OCI-LY1 (cell line): Measurements from ENCODE around the gene CCR5AS.

Experiments
- H2AFZ ChIP-seq: fragments of 200-600 bp; sonication (generic), shearing (Covaris generic); 2 replicates; pipeline ENCODE4 v1.6.0; 2014; ENCODE audit warnings: antibody characterized with exemption, mild to moderate bottlenecking, low read length
- H3F3A ChIP-seq: fragments of 200-600 bp; sonication (generic), shearing (Covaris generic); 2 replicates; pipeline ENCODE4 v1.6.0; 2014; ENCODE audit warnings: mild to moderate bottlenecking, antibody characterized with exemption, low read length, moderate library complexity; ENCODE audit not compliant: insufficient read depth
- H3K27ac ChIP-seq: fragments of 200-600 bp; sonication (generic); 2 replicates; pipeline ENCODE4 v1.5.1; 2014; ENCODE audit warnings: low read length, mixed run types, mild to moderate bottlenecking, low read depth; ENCODE audit not compliant: poor library complexity, severe bottlenecking
- H3K27me3 ChIP-seq: fragments of 200-600 bp; sonication (generic); 2 replicates; pipeline ENCODE4 v1.6.0; 2014; ENCODE audit warnings: antibody characterized with exemption, mild to moderate bottlenecking, low read length, moderate library complexity; ENCODE audit not compliant: insufficient read depth
- H3K36me3 ChIP-seq: fragments of 200-600 bp; sonication (generic); 2 replicates; pipeline ENCODE4 v1.6.1; 2014; ENCODE audit warnings: mild to moderate bottlenecking, antibody characterized with exemption, low read length, moderate library complexity, mixed read lengths; ENCODE audit not compliant: insufficient read depth
- H3K4me1 ChIP-seq: fragments of 200-600 bp; sonication (generic); 2 replicates; pipeline ENCODE4 v1.5.1; 2014; ENCODE audit warnings: mild to moderate bottlenecking, low read length, moderate library complexity; ENCODE audit not compliant: insufficient read depth, severe bottlenecking
- H3K4me2 ChIP-seq: fragments of 200-600 bp; sonication (generic), shearing (Covaris generic); 2 replicates; pipeline ENCODE4 v1.6.1; 2014; ENCODE audit warnings: low read length
- H3K4me3 ChIP-seq: fragments of 200-600 bp; sonication (generic); 2 replicates; pipeline ENCODE4 v1.5.1; 2014; ENCODE audit warnings: low read length, low read depth, mild to moderate bottlenecking, mixed read lengths; ENCODE audit not compliant: poor library complexity, severe bottlenecking
- H3K79me2 ChIP-seq: fragments of 200-600 bp; shearing (Covaris generic); 2 replicates; pipeline ENCODE4 v1.6.1; 2016; ENCODE audit warnings: mixed run types, low read length, mixed read lengths; ENCODE audit not compliant: insufficient read depth
- H3K9ac ChIP-seq: fragments of 200-600 bp; sonication (generic), shearing (Covaris generic); 2 replicates; pipeline ENCODE4 v1.6.1; 2014; ENCODE audit warnings: mild to moderate bottlenecking, low read length, mixed read lengths
- H3K9me2 ChIP-seq: fragments of 200-600 bp; sonication (generic), shearing (Covaris generic); 2 replicates; pipeline ENCODE4 v1.6.1; 2014; ENCODE audit warnings: low read depth, mild to moderate bottlenecking, low read length, mixed read lengths
- H3K9me3 ChIP-seq: fragments of 200-600 bp; shearing (Covaris generic); 2 replicates; pipeline ENCODE4 v1.6.1; 2014; ENCODE audit warnings: low read length, mixed read lengths
- H4K20me1 ChIP-seq: fragments of 200-600 bp; sonication (generic), shearing (Covaris generic); 2 replicates; pipeline ENCODE4 v1.6.0; 2016; ENCODE audit warnings: mild to moderate bottlenecking, low read length; ENCODE audit not compliant: insufficient read depth
- CTCF ChIP-seq: fragments of 200-600 bp; sonication (generic), shearing (Covaris generic); IDR thresholded peaks from 2 replicates; pipeline ENCODE4 v1.5.1; 2017; ENCODE audit warnings: mild to moderate bottlenecking, antibody characterized with exemption, low read length, moderate library complexity, mixed read lengths
- EZH2 ChIP-seq: fragments of 200-600 bp; sonication (generic), shearing (Covaris generic); IDR thresholded peaks from 2 replicates; pipeline ENCODE4 v1.8.0; 2017; ENCODE audit warnings: borderline replicate concordance, mixed run types, mild to moderate bottlenecking, antibody characterized with exemption, low read length, moderate library complexity, mixed read lengths

CCR5AS gene

GRCh38 chr3:46399098-46399497 lies 7.8 kb downstream of the CCR5AS start:
- Histone ChIP-seq H3K27ac (no peak overlapping the region), H3K9ac (no peak overlapping the region), H3K4me2 (no peak overlapping the region), H3K36me3 (no peaks in the 10 kb centered on the region), H3K9me3 (no peaks in the 10 kb centered on the region), H3F3A (no peaks in the 10 kb centered on the region), H3K79me2 (no peaks in the 10 kb centered on the region), H3K27me3 (0 out of 2 replicates have a peak, but pooled peaks cover 4% of the 10 kb centered on the region), H3K9me2 (no peaks in the 10 kb centered on the region), H3K4me3 (no peak overlapping the region), H2AFZ (no peak overlapping the region), H3K4me1 (no peaks in the 10 kb centered on the region), H4K20me1 (no peaks in the 10 kb centered on the region)
- no peak for TF ChIP-seq EZH2
- no peak for TF ChIP-seq CTCF

GRCh38 chr3:46398186-46398955 lies 8.5 kb downstream of the CCR5AS start:
- Histone ChIP-seq H3F3A (no peaks in the 10 kb centered on the region), H3K9me3 (no peaks in the 10 kb centered on the region), H3K9ac (no peak overlapping the region), H3K79me2 (no peaks in the 10 kb centered on the region), H3K27ac (no peak overlapping the region), H3K36me3 (no peaks in the 10 kb centered on the region), H3K9me2 (no peaks in the 10 kb centered on the region), H3K4me3 (no peak overlapping the region), H3K27me3 (0 out of 2 replicates have a peak, but pooled peaks cover 4% of the 10 kb centered on the region), H2AFZ (no peak overlapping the region), H3K4me2 (no peak overlapping the region), H3K4me1 (no peaks in the 10 kb centered on the region), H4K20me1 (no peaks in the 10 kb centered on the region)
- TF ChIP-seq EZH2 (no peak), CTCF (no peak)

GRCh38 chr3:46397111-46397510 lies 9.8 kb downstream of the CCR5AS start:
- Histone ChIP-seq H3K9me3 (no peaks in the 10 kb centered on the region), H3K4me2 (no peak overlapping the region), H3K4me3 (no peak overlapping the region), H4K20me1 (no peaks in the 10 kb centered on the region), H3F3A (no peaks in the 10 kb centered on the region), H3K4me1 (no peaks in the 10 kb centered on the region), H3K79me2 (no peaks in the 10 kb centered on the region), H3K9ac (no peak overlapping the region), H3K27me3 (0 out of 2 replicates have a peak, but pooled peaks cover 4% of the 10 kb centered on the region), H2AFZ (no peak overlapping the region), H3K27ac (no peak overlapping the region), H3K36me3 (no peaks in the 10 kb centered on the region), H3K9me2 (no peaks in the 10 kb centered on the region)
- no peak for TF ChIP-seq CTCF
- no peak for TF ChIP-seq EZH2
